Endothelial cell of umbilical vein (primary cell): ENCODE results near the gene ATAD1.

Source experiments
- EZH2 ChIP-seq: IDR thresholded peaks from 2 replicates; pipeline ENCODE4 v1.6.1; 2012; ENCODE audit warnings: borderline replicate concordance, low read depth, mild to moderate bottlenecking, moderate library complexity, low read length, inconsistent platforms; ENCODE audit not compliant: severe bottlenecking
- FOS ChIP-seq: IDR thresholded peaks from 2 replicates; pipeline ENCODE4 v1.6.1; 2011; ENCODE audit warnings: mild to moderate bottlenecking, low read length, moderate library complexity, borderline replicate concordance; ENCODE audit not compliant: insufficient read depth
- POLR2A ChIP-seq: IDR thresholded peaks from 2 replicates; pipeline ENCODE4 v1.6.1; 2012; ENCODE audit warnings: low read depth, mild to moderate bottlenecking, control low read depth, low read length
- POLR2AphosphoS5 ChIP-seq: IDR thresholded peaks from 2 replicates; pipeline ENCODE4 v1.6.1; 2012; ENCODE audit warnings: low read depth, mild to moderate bottlenecking, control low read depth, low read length, moderate library complexity; ENCODE audit not compliant: insufficient read depth
- TF ChIP-seq, protein P1 (sequence below), 2 donors: IDR thresholded peaks; 1 replicate in 1 of 2; 2 replicates in 1 of 2; pipeline ENCODE4 v1.5.1; 2011; ENCODE audit warnings: low read length in 2 of 2, mild to moderate bottlenecking in 2 of 2, moderate library complexity in 2 of 2, control low read depth in 1 of 2, inconsistent platforms in 1 of 2, low read depth in 1 of 2; ENCODE audit not compliant: insufficient read depth in 1 of 2; ENCODE audit errors: extremely low read depth in 1 of 2

DNA sequence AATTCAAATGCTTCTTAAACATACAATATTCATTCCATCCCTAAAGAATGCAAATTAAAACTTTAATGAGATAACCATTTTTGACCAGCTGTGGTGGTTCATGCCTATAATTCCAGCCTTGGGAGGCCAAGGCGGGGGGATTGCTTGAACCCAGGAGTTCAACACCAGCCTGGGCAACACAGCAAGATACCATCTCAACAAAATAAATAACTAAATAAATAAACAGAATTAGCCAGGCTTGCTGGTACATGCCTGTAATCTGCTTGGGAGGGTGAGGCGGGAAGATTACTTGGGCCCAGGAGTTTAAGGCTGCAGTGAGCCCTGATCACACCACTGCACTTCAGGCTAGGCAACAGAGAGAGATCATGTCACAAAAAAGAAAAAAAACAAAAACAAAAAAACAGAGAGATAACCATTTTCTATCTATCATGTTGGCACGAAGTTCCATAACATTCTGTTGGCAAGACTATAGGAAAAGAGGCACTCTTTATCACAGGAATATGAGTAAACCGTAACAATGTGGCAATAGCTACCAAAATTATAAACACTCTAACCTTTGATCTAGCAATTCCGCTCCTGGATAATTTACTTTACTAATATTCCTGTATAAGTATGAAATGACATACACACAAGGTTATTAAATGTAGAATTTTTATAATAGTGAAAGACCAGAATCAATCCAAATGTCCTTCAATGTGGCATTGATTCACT lies 52.2 kb downstream of the ATAD1 start:
- TF ChIP-seq POLR2A (no peak), POLR2AphosphoS5 (no peak), EZH2 (no peak), FOS (no peak)
- TF ChIP-seq, protein P1, sequence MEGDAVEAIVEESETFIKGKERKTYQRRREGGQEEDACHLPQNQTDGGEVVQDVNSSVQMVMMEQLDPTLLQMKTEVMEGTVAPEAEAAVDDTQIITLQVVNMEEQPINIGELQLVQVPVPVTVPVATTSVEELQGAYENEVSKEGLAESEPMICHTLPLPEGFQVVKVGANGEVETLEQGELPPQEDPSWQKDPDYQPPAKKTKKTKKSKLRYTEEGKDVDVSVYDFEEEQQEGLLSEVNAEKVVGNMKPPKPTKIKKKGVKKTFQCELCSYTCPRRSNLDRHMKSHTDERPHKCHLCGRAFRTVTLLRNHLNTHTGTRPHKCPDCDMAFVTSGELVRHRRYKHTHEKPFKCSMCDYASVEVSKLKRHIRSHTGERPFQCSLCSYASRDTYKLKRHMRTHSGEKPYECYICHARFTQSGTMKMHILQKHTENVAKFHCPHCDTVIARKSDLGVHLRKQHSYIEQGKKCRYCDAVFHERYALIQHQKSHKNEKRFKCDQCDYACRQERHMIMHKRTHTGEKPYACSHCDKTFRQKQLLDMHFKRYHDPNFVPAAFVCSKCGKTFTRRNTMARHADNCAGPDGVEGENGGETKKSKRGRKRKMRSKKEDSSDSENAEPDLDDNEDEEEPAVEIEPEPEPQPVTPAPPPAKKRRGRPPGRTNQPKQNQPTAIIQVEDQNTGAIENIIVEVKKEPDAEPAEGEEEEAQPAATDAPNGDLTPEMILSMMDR (IDR thresholded peaks at IDR 0.05; ENCODE audit: extremely low read depth in 1 of 2, insufficient read depth in 1 of 2, low read depth in 1 of 2, low read length in 2 of 2), result no peak
